Hepatocyte (in vitro differentiated cells): ENCODE results near the gene STRA6. TPM values are rescaled to one million over a fixed set of nuclear protein-coding genes. Genes with fewer than 3 reads are reported as not detected.

Experiments used
- DNase-seq: peaks from one replicate; pipeline ENCODE4 v3.0.0-alpha.2; 2016; ENCODE audit warnings: low spot score
- H2AFZ ChIP-seq: fragments of 200-600 bp; sonication (generic); 2 replicates; pipeline ENCODE4 v1.6.0; 2016; ENCODE audit warnings: antibody characterized with exemption, mild to moderate bottlenecking
- H3K27ac ChIP-seq: fragments of 200-600 bp; sonication (generic); 2 replicates; pipeline ENCODE4 v1.5.1; 2016; ENCODE audit warnings: mild to moderate bottlenecking
- H3K27me3 ChIP-seq: fragments of 200-600 bp; sonication (generic); 2 replicates; pipeline ENCODE4 v1.6.1; 2016
- H3K36me3 ChIP-seq: fragments of 200-600 bp; sonication (generic); replicated peaks from 2 replicates; pipeline ENCODE4 v1.5.1; 2016; ENCODE audit warnings: low read depth; ENCODE audit not compliant: insufficient read depth
- H3K4me1 ChIP-seq: fragments of 200-600 bp; sonication (generic); 2 replicates; pipeline ENCODE4 v1.5.1; 2016; ENCODE audit warnings: mild to moderate bottlenecking, moderate library complexity; ENCODE audit not compliant: insufficient read depth
- H3K4me2 ChIP-seq: fragments of 200-600 bp; sonication (generic); 2 replicates; pipeline ENCODE4 v1.6.0; 2016
- H3K4me3 ChIP-seq: fragments of 200-600 bp; sonication (generic); 2 replicates; pipeline ENCODE4 v1.5.1; 2016; ENCODE audit warnings: mild to moderate bottlenecking
- H3K79me2 ChIP-seq: fragments of 200-600 bp; sonication (generic); 2 replicates; pipeline ENCODE4 v1.6.0; 2017; ENCODE audit warnings: mild to moderate bottlenecking
- H3K9me2 ChIP-seq: fragments of 200-600 bp; sonication (generic); replicated peaks from 2 replicates; pipeline ENCODE4 v1.6.0; 2017; ENCODE audit warnings: mild to moderate bottlenecking; ENCODE audit not compliant: insufficient read depth
- H3K9me3 ChIP-seq: fragments of 200-600 bp; sonication (generic); 2 replicates; pipeline ENCODE4 v1.5.1; 2016; ENCODE audit warnings: low read depth, mild to moderate bottlenecking
- H4K20me1 ChIP-seq: fragments of 200-600 bp; sonication (generic); 2 replicates; pipeline ENCODE4 v1.6.0; 2016; ENCODE audit warnings: mild to moderate bottlenecking; ENCODE audit not compliant: insufficient read depth, poor library complexity, severe bottlenecking
- CTCF ChIP-seq: fragments of 200-600 bp; sonication (generic); IDR thresholded peaks from 2 replicates; pipeline ENCODE4 v1.5.1; 2016; ENCODE audit warnings: antibody characterized with exemption, mild to moderate bottlenecking; ENCODE audit not compliant: poor library complexity
- EZH2 ChIP-seq: fragments of 200-600 bp; sonication (generic); IDR thresholded peaks from 2 replicates; pipeline ENCODE4 v1.6.1; 2016; ENCODE audit warnings: antibody characterized with exemption, mild to moderate bottlenecking, borderline replicate concordance
- EZH2phosphoT487 ChIP-seq: fragments of 200-600 bp; sonication (generic); IDR thresholded peaks from one replicate; pipeline ENCODE4 v1.6.1; 2018; ENCODE audit warnings: antibody characterized with exemption, mild to moderate bottlenecking, low read depth, moderate library complexity; ENCODE audit not compliant: unreplicated experiment, severe bottlenecking
- WGBS: methylation state at CpG from one replicate; pipeline ENCODE4 v1.1.6; 2016; ENCODE audit warnings: low lambda C conversion rate; ENCODE audit errors: missing lambda C conversion rate; 5-methylcytosine and 5-hydroxymethylcytosine counted together
- polyA plus RNA-seq: library from polyadenylated mRNA; unstranded; fragments of >200 nt; fragmentation: Nextera tagmentation; extraction: Ambion mirVana; gene quantifications from 2 replicates; pipeline ENCODE4 v1.2.1, GENCODE V29; 2016
- total RNA-seq: library from RNA; depleted of rRNA; stranded (reverse); fragments of >200 nt; gene quantifications from 2 replicates; pipeline ENCODE4 v1.2.3, GENCODE V29; 2014

Gene STRA6
- total and polyA plus RNA-seq, 2 experiments from 2014 or later, result 31.5 to 37.1 TPM

GRCh38 chr15:74179101-74179841, 23.3 kb downstream of the STRA6 start:
- no peak for TF ChIP-seq CTCF
- TF ChIP-seq EZH2phosphoT487, result no peak
- TF ChIP-seq EZH2, result no peak
- WGBS, result 68% methylated on average over 13 of the region's 13 CpGs
- Histone ChIP-seq H4K20me1 (no peaks in the 10 kb centered on the region), H3K4me3 (no peak overlapping the region), H3K79me2 (no peaks in the 10 kb centered on the region), H3K9me2 (no peaks in the 10 kb centered on the region), H3K27ac (peak overlapping the region; percentile 4), H3K27me3 (no peaks in the 10 kb centered on the region), H3K4me2 (no peak overlapping the region), H3K36me3 (no peaks in the 10 kb centered on the region), H3K4me1 (peaks cover 20% of the 10 kb centered on the region), H3K9me3 (no peaks in the 10 kb centered on the region), H2AFZ (no peak overlapping the region)
- DNase-seq, result peak; percentile 54

- H3K27ac ChIP-seq, result no peak overlapping the region
- H4K20me1 ChIP-seq, result no peaks in the 10 kb centered on the region
- no peaks in the 10 kb centered on the region for H3K9me3 ChIP-seq
- H3K79me2 ChIP-seq, result no peaks in the 10 kb centered on the region
- H3K4me3 ChIP-seq, result no peak overlapping the region
- H3K4me1 ChIP-seq, result peaks cover 28% of the 10 kb centered on the region
- WGBS, result 93% methylated on average over 7 of the region's 7 CpGs
- TF ChIP-seq EZH2 (no peak), CTCF (no peak), EZH2phosphoT487 (no peak)
- H2AFZ ChIP-seq, result no peak overlapping the region
- no peaks in the 10 kb centered on the region for H3K36me3 ChIP-seq
- no peak for DNase-seq
- H3K4me2 ChIP-seq, result no peak overlapping the region
- H3K27me3 ChIP-seq, result no peaks in the 10 kb centered on the region
- no peaks in the 10 kb centered on the region for H3K9me2 ChIP-seq
These were observed 24.1 kb downstream of the STRA6 start for GRCh38 chr15:74178326-74179100.

GRCh38 chr15:74176262-74177214, 26.0 kb downstream of the STRA6 start:
- peak overlapping the region; percentile 20 for H3K27ac ChIP-seq
- TF ChIP-seq EZH2phosphoT487, result no peak
- TF ChIP-seq EZH2, result no peak
- TF ChIP-seq CTCF, result no peak
- peaks cover 40% of the 10 kb centered on the region for H3K4me1 ChIP-seq
- no peak overlapping the region for H3K4me3 ChIP-seq
- no peak for DNase-seq
- WGBS, result 64% methylated on average over 10 of the region's 10 CpGs
- no peaks in the 10 kb centered on the region for H3K79me2 ChIP-seq
- H2AFZ ChIP-seq, result no peak overlapping the region
- H3K36me3 ChIP-seq, result no peaks in the 10 kb centered on the region
- no peaks in the 10 kb centered on the region for H3K27me3 ChIP-seq
- H4K20me1 ChIP-seq, result no peaks in the 10 kb centered on the region
- H3K9me3 ChIP-seq, result no peaks in the 10 kb centered on the region
- H3K4me2 ChIP-seq, result no peak overlapping the region
- H3K9me2 ChIP-seq, result no peaks in the 10 kb centered on the region
